Nephron (organoid): ENCODE measurements around the gene MRS2.
"Not testable (repeated sequence)": the region's sequence is repeated elsewhere in the genome, so short reads cannot be mapped to it uniquely, and the experiment has no call there.

Experiments
- H3K27ac Mint-ChIP-seq, 3 experiments: 2 replicates each; pipeline ENCODE4 v1.8.0; 2020; ENCODE audit warnings: mixed read lengths in 3 of 3, mild to moderate bottlenecking in 2 of 3, moderate library complexity in 1 of 3
- H3K27me3 Mint-ChIP-seq: 2 replicates; pipeline ENCODE4 v1.8.0; 2021; ENCODE audit warnings: low read depth, mild to moderate bottlenecking, moderate library complexity, mixed read lengths
- H3K36me3 Mint-ChIP-seq: 2 replicates; pipeline ENCODE4 v1.8.0; 2020; ENCODE audit warnings: low read depth, mixed read lengths
- H3K4me1 Mint-ChIP-seq: 2 replicates; pipeline ENCODE4 v1.8.0; 2020; ENCODE audit warnings: mixed read lengths
- H3K4me3 Mint-ChIP-seq, 3 experiments: 2 replicates each; pipeline ENCODE4 v1.8.0; 2020; ENCODE audit warnings: mild to moderate bottlenecking in 3 of 3, mixed read lengths in 3 of 3, moderate library complexity in 2 of 3
- H3K9me3 Mint-ChIP-seq: 2 replicates; pipeline ENCODE4 v1.8.0; 2020; ENCODE audit warnings: mixed read lengths
- CTCF ChIP-seq, 3 experiments: fragments of 200-600 bp; sonication (generic); IDR thresholded peaks; one replicate each; pipeline ENCODE4 v1.5.0; 2021; ENCODE audit warnings: antibody characterized with exemption in 3 of 3; ENCODE audit not compliant: unreplicated experiment in 3 of 3

Gene MRS2

GRCh38 chr6:24408719-24409410 is 6.1 kb downstream of the MRS2 start:
- Mint-ChIP-seq H3K27ac (no peak overlapping the region), H3K36me3 (peaks cover 53% of the 10 kb centered on the region), H3K27me3 (no peaks in the 10 kb centered on the region), H3K4me1 (peaks cover 13% of the 10 kb centered on the region), H3K9me3 (no peaks in the 10 kb centered on the region), H3K4me3 (no peak overlapping the region)
- no peak for TF ChIP-seq CTCF (IDR thresholded peaks at IDR 0.05; ENCODE audit: unreplicated experiment in 3 of 3)

- H3K4me1 Mint-ChIP-seq, result no peaks in the 10 kb centered on the region
- no peak for TF ChIP-seq CTCF (IDR thresholded peaks at IDR 0.05; ENCODE audit: unreplicated experiment in 3 of 3)
- peaks cover 47% of the 10 kb centered on the region for H3K36me3 Mint-ChIP-seq
- peak overlapping the region in 1 of 3 experiments; percentile 23 for H3K27ac Mint-ChIP-seq
- no peaks in the 10 kb centered on the region for H3K27me3 Mint-ChIP-seq
- H3K4me3 Mint-ChIP-seq, result no peak overlapping the region
- H3K9me3 Mint-ChIP-seq, result no peaks in the 10 kb centered on the region
Observed at GRCh38 chr6:24410622-24411021, 7.9 kb downstream of the MRS2 start.

GRCh38 chr6:24412294-24412693 is 9.6 kb downstream of the MRS2 start:
- Mint-ChIP-seq H3K36me3 (peaks cover 57% of the 10 kb centered on the region), H3K27me3 (no peaks in the 10 kb centered on the region), H3K9me3 (no peaks in the 10 kb centered on the region), H3K27ac (no peak overlapping the region), H3K4me1 (no peaks in the 10 kb centered on the region), H3K4me3 (no peak overlapping the region)
- no peak for TF ChIP-seq CTCF (IDR thresholded peaks at IDR 0.05; ENCODE audit: unreplicated experiment in 3 of 3)

- peaks cover 58% of the 10 kb centered on the region for H3K36me3 Mint-ChIP-seq
- not testable (repeated sequence) for H3K4me1 Mint-ChIP-seq, H3K27me3 Mint-ChIP-seq, H3K27ac Mint-ChIP-seq, H3K9me3 Mint-ChIP-seq, H3K4me3 Mint-ChIP-seq
Observed at GRCh38 chr6:24414531-24414930, 11.8 kb downstream of the MRS2 start.

GRCh38 chr6:24415753-24416152 is 13.0 kb downstream of the MRS2 start:
- no peak for TF ChIP-seq CTCF (IDR thresholded peaks at IDR 0.05; ENCODE audit: unreplicated experiment in 3 of 3)
- Mint-ChIP-seq H3K4me3 (no peak overlapping the region), H3K4me1 (no peaks in the 10 kb centered on the region), H3K9me3 (no peaks in the 10 kb centered on the region), H3K27ac (no peak overlapping the region), H3K27me3 (no peaks in the 10 kb centered on the region), H3K36me3 (peaks cover 62% of the 10 kb centered on the region)

- no peak for TF ChIP-seq CTCF (IDR thresholded peaks at IDR 0.05; ENCODE audit: unreplicated experiment in 3 of 3)
- no peaks in the 10 kb centered on the region for H3K27me3 Mint-ChIP-seq
- no peak overlapping the region for H3K4me3 Mint-ChIP-seq
- H3K9me3 Mint-ChIP-seq, result no peaks in the 10 kb centered on the region
- no peaks in the 10 kb centered on the region for H3K4me1 Mint-ChIP-seq
- no peak overlapping the region for H3K27ac Mint-ChIP-seq
- peaks cover 73% of the 10 kb centered on the region for H3K36me3 Mint-ChIP-seq
Observed at GRCh38 chr6:24419526-24419925, 16.8 kb downstream of the MRS2 start.
